Endothelial cell of umbilical vein (primary cell): ENCODE measurements around the gene SYNPR. TPM values are rescaled to one million over a fixed set of nuclear protein-coding genes. Genes with fewer than 3 reads are reported as not detected.

Experiments used
- BruUV-seq: library from RNA; stranded (reverse); fragments of 400-500 nt; replicated peaks from 2 replicates; lab custom pipeline; 2021; lab: Mats Ljungman, UMichigan
- CTCF ChIA-PET: fragments of 300-600, 350-600 bp; sonication (Branson Sonifier 250); formaldehyde crosslinking; loops from one replicate; lab custom pipeline; 2021; ENCODE audit warnings: antibody characterized with exemption, inconsistent platforms; lab: Charles Lee
- POLR2A ChIA-PET: fragments of 300-600, 350-600 bp; sonication (Branson Sonifier 250); formaldehyde crosslinking; loops from one replicate; lab custom pipeline; 2021; ENCODE audit warnings: antibody characterized with exemption, inconsistent platforms; lab: Charles Lee
- DNase-seq: peaks from one replicate; pipeline ENCODE4 v3.0.0-alpha.2; 2011; ENCODE audit warnings: low read depth, low spot score
- FAIRE-seq: peaks from 2 replicates; lab custom pipeline; 2011; peaks lifted over from hg19 to GRCh38; lab: Jason Lieb, UNC
- H2AFZ ChIP-seq: 2 replicates; pipeline ENCODE4 v1.6.0; 2012; ENCODE audit warnings: low read depth, low read length, control low read depth, inconsistent platforms
- H3K27ac ChIP-seq: 2 replicates; pipeline ENCODE4 v1.5.1; 2011; ENCODE audit warnings: low read depth, mild to moderate bottlenecking, control low read depth, low read length, moderate library complexity; ENCODE audit not compliant: insufficient read depth
- H3K27me3 ChIP-seq, 2 experiments: 2 replicates each; pipeline versions ENCODE4 v1.6.0 to v1.6.1; 2011; ENCODE audit warnings: low read length in 2 of 2, mixed read lengths in 1 of 2; ENCODE audit not compliant: control insufficient read depth in 2 of 2, insufficient read depth in 2 of 2
- H3K36me3 ChIP-seq, 2 experiments: 2 replicates in 1 of 2; 3 replicates in 1 of 2; pipeline ENCODE4 v1.5.1; 2011; ENCODE audit warnings: low read length in 2 of 2, mild to moderate bottlenecking in 1 of 2, moderate library complexity in 1 of 2; ENCODE audit not compliant: control insufficient read depth in 2 of 2, insufficient read depth in 2 of 2; ENCODE audit errors: extremely low read depth in 1 of 2
- H3K4me1 ChIP-seq: 3 replicates; pipeline ENCODE4 v1.5.1; 2011; ENCODE audit warnings: mild to moderate bottlenecking, low read length; ENCODE audit not compliant: control insufficient read depth, insufficient read depth; ENCODE audit errors: extremely low read depth
- H3K4me2 ChIP-seq: 2 replicates; pipeline ENCODE4 v1.6.1; 2011; ENCODE audit warnings: low read length, control low read depth, mixed read lengths; ENCODE audit not compliant: insufficient read depth
- H3K4me3 ChIP-seq, 3 experiments: fragments of 200-600 bp in 1 of 3; sonication (generic), shearing (Covaris generic) in 1 of 3; replicated peaks in 1 of 3; 2 replicates each; pipeline ENCODE4 v1.5.1; 2011 to 2016; ENCODE audit warnings: control low read depth in 3 of 3, low read length in 3 of 3, mild to moderate bottlenecking in 2 of 3, inconsistent platforms in 1 of 3, low read depth in 1 of 3, moderate library complexity in 1 of 3; ENCODE audit not compliant: insufficient read depth in 1 of 3
- H3K79me2 ChIP-seq: 2 replicates; pipeline ENCODE4 v1.6.0; 2012; ENCODE audit warnings: low read length, inconsistent platforms; ENCODE audit not compliant: control insufficient read depth, insufficient read depth
- H3K9ac ChIP-seq: replicated peaks from 2 replicates; pipeline ENCODE3; 2011; ENCODE audit warnings: low read length, control low read depth; ENCODE audit not compliant: insufficient read depth; ENCODE audit errors: extremely low read depth
- H3K9me1 ChIP-seq: replicated peaks from 3 replicates; pipeline ENCODE4 v1.6.0; 2011; ENCODE audit warnings: mild to moderate bottlenecking, low read length; ENCODE audit not compliant: control insufficient read depth, insufficient read depth; ENCODE audit errors: extremely low read depth
- H3K9me3 ChIP-seq: replicated peaks from 2 replicates; pipeline ENCODE4 v1.5.1; 2012; ENCODE audit warnings: low read length, inconsistent platforms; ENCODE audit not compliant: control insufficient read depth, insufficient read depth
- H4K20me1 ChIP-seq: replicated peaks from 2 replicates; pipeline ENCODE3; 2011; ENCODE audit warnings: mild to moderate bottlenecking, low read length; ENCODE audit not compliant: control insufficient read depth, insufficient read depth; ENCODE audit errors: extremely low read depth
- EZH2 ChIP-seq: IDR thresholded peaks from 2 replicates; pipeline ENCODE4 v1.6.1; 2012; ENCODE audit warnings: borderline replicate concordance, low read depth, mild to moderate bottlenecking, moderate library complexity, low read length, inconsistent platforms; ENCODE audit not compliant: severe bottlenecking
- FOS ChIP-seq: IDR thresholded peaks from 2 replicates; pipeline ENCODE4 v1.6.1; 2011; ENCODE audit warnings: mild to moderate bottlenecking, low read length, moderate library complexity, borderline replicate concordance; ENCODE audit not compliant: insufficient read depth
- GATA2 ChIP-seq: IDR thresholded peaks from 2 replicates; pipeline ENCODE4 v1.7.0; 2011; ENCODE audit warnings: low read depth, mild to moderate bottlenecking, moderate library complexity, mixed read lengths, low read length; ENCODE audit not compliant: insufficient read length, insufficient read depth
- JUN ChIP-seq: IDR thresholded peaks from 2 replicates; pipeline ENCODE4 v1.6.1; 2011; ENCODE audit warnings: borderline replicate concordance, low read depth; ENCODE audit not compliant: insufficient read length, insufficient read depth
- MYC ChIP-seq: IDR thresholded peaks from one replicate; pipeline ENCODE4 v1.6.1; 2011; ENCODE audit warnings: mild to moderate bottlenecking, low read depth, low read length
- POLR2A ChIP-seq: IDR thresholded peaks from 2 replicates; pipeline ENCODE4 v1.6.1; 2012; ENCODE audit warnings: low read depth, mild to moderate bottlenecking, control low read depth, low read length
- POLR2AphosphoS5 ChIP-seq: IDR thresholded peaks from 2 replicates; pipeline ENCODE4 v1.6.1; 2012; ENCODE audit warnings: low read depth, mild to moderate bottlenecking, control low read depth, low read length, moderate library complexity; ENCODE audit not compliant: insufficient read depth
- dilution Hi-C: fragments of 300-500 bp; cut with MboI; formaldehyde crosslinking; loops from one replicate; pipeline ENCODE4 v1.15.0; 2019; ENCODE audit warnings: low sequenced_read_pairs; ENCODE audit not compliant: extremely low pct_ligation_motif_present
- intact Hi-C: fragments of 100-400 bp; cut with micrococcal nuclease; formaldehyde crosslinking; loops from one replicate; pipeline ENCODE4 v1.10.0; 2022
- polyA plus RNA-seq, 4 experiments: library from polyadenylated mRNA; depleted of rRNA in 3 of 4; stranded (reverse) in 3 of 4; unstranded in 1 of 4; fragments of >200 nt; gene quantifications; 2 replicates each; pipeline versions ENCODE4 v1.2.1 to v1.2.3, GENCODE V29; 2011 to 2012; ENCODE audit warnings: missing spikeins in 1 of 4
- total RNA-seq: library from RNA; stranded (reverse); gene quantifications from 2 replicates; pipeline ENCODE4 v1.2.3, GENCODE V29; 2021
- TF ChIP-seq, protein P1 (sequence below): IDR thresholded peaks from 2 replicates; pipeline ENCODE4 v1.6.1; 2011; ENCODE audit not compliant: insufficient read depth, insufficient read length
- TF ChIP-seq, protein P2 (sequence below), 2 donors: IDR thresholded peaks; 1 replicate in 1 of 2; 2 replicates in 1 of 2; pipeline ENCODE4 v1.5.1; 2011; ENCODE audit warnings: low read length in 2 of 2, mild to moderate bottlenecking in 2 of 2, moderate library complexity in 2 of 2, control low read depth in 1 of 2, inconsistent platforms in 1 of 2, low read depth in 1 of 2; ENCODE audit not compliant: insufficient read depth in 1 of 2; ENCODE audit errors: extremely low read depth in 1 of 2

Gene SYNPR
- total and polyA plus RNA-seq, 2 donors (not counting 3 experiments of a cell fraction or from before 2014, with no cell fraction given) = not detected

DNA sequence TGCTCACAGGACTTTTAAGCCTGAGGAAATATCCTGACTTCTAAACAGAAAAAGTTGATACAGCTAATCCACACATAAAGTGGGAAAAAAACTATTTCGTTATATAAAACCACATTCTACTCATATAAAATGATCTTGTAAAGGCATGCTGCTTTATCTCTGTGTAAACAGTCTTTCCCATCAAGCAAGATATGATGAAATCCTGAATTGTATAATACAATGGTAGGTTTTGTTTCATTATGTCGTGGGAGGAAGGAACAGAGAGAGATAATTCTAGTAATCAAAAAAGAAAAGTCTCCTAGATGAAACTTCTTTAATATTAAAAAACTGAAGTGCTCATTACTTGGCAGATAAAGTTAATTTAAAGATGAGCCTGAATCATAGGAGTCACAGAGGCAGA, 281.8 kb downstream of the SYNPR start:
- TF ChIP-seq, protein P1, sequence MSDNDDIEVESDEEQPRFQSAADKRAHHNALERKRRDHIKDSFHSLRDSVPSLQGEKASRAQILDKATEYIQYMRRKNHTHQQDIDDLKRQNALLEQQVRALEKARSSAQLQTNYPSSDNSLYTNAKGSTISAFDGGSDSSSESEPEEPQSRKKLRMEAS = no peak
- TF ChIP-seq, protein P2, sequence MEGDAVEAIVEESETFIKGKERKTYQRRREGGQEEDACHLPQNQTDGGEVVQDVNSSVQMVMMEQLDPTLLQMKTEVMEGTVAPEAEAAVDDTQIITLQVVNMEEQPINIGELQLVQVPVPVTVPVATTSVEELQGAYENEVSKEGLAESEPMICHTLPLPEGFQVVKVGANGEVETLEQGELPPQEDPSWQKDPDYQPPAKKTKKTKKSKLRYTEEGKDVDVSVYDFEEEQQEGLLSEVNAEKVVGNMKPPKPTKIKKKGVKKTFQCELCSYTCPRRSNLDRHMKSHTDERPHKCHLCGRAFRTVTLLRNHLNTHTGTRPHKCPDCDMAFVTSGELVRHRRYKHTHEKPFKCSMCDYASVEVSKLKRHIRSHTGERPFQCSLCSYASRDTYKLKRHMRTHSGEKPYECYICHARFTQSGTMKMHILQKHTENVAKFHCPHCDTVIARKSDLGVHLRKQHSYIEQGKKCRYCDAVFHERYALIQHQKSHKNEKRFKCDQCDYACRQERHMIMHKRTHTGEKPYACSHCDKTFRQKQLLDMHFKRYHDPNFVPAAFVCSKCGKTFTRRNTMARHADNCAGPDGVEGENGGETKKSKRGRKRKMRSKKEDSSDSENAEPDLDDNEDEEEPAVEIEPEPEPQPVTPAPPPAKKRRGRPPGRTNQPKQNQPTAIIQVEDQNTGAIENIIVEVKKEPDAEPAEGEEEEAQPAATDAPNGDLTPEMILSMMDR (IDR thresholded peaks at IDR 0.05; ENCODE audit: extremely low read depth in 1 of 2, insufficient read depth in 1 of 2, low read depth in 1 of 2, low read length in 2 of 2) = no peak
- TF ChIP-seq MYC (no peak), JUN (no peak), POLR2A (no peak), GATA2 (no peak), FOS (no peak), POLR2AphosphoS5 (no peak), EZH2 (no peak)
- ChIA-PET CTCF (no interaction called here), POLR2A (no interaction called here)
- H3K9me3 ChIP-seq = no peaks in the 10 kb centered on the region
- no TSS peak for BruUV-seq
- H3K36me3 ChIP-seq = no peaks in the 10 kb centered on the region
- H3K27me3 ChIP-seq = no peaks in the 10 kb centered on the region
- no peaks in the 10 kb centered on the region for H3K9me1 ChIP-seq
- no peak for DNase-seq
- intact Hi-C loops = no loop called here
- H4K20me1 ChIP-seq = no peaks in the 10 kb centered on the region
- H3K9ac ChIP-seq = no peak overlapping the region
- H3K27ac ChIP-seq = no peak overlapping the region
- no peaks in the 10 kb centered on the region for H3K4me1 ChIP-seq
- no peak for FAIRE-seq
- H3K4me2 ChIP-seq = no peak overlapping the region
- H3K4me3 ChIP-seq = no peak overlapping the region
- dilution Hi-C loops = no loop called here
- no peaks in the 10 kb centered on the region for H3K79me2 ChIP-seq
- no peak overlapping the region for H2AFZ ChIP-seq
